ENCODE data around the gene SPAG5.

Gene SPAG5

DNA sequence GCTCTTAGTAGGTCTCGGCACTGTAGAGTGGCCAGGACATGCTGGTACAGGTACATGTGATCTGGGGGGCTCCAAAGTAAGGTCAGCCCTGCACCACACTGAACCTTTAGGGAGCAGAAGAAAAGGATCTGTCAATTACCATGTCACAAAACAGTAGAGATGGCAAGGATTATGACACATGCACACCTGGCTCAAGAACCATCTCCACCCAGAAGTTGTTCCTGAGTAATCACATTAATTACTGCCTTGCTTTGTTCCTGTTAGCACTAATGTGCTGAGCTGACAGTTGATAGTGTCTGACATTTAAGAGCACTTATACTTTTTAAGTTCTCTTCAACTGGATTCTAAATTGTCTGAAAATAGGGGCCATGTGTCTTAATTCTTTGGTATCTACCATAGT, 36.7 kb upstream of the SPAG5 start:
- no peaks in the 10 kb centered on the region for H3K9me3 ChIP-seq (ENCODE audit: insufficient read depth, low read length)
- no peaks in the 10 kb centered on the region for H4K20me1 ChIP-seq (ENCODE audit: low read depth, low read length)
- TF ChIP-seq EZH2phosphoT487 (conservative IDR thresholded peaks at IDR 0.05; ENCODE audit: low read length) = no peak
- TF ChIP-seq, protein P1, sequence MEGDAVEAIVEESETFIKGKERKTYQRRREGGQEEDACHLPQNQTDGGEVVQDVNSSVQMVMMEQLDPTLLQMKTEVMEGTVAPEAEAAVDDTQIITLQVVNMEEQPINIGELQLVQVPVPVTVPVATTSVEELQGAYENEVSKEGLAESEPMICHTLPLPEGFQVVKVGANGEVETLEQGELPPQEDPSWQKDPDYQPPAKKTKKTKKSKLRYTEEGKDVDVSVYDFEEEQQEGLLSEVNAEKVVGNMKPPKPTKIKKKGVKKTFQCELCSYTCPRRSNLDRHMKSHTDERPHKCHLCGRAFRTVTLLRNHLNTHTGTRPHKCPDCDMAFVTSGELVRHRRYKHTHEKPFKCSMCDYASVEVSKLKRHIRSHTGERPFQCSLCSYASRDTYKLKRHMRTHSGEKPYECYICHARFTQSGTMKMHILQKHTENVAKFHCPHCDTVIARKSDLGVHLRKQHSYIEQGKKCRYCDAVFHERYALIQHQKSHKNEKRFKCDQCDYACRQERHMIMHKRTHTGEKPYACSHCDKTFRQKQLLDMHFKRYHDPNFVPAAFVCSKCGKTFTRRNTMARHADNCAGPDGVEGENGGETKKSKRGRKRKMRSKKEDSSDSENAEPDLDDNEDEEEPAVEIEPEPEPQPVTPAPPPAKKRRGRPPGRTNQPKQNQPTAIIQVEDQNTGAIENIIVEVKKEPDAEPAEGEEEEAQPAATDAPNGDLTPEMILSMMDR (IDR thresholded peaks at IDR 0.05; ENCODE audit: insufficient read depth, low read length, poor library complexity, severe bottlenecking) = no peak
- H3F3A ChIP-seq (ENCODE audit: insufficient read depth) = no peaks in the 10 kb centered on the region
- no peak overlapping the region for H3K4me2 ChIP-seq (ENCODE audit: low read depth, low read length, poor library complexity, severe bottlenecking)
- no peak overlapping the region for H2AFZ ChIP-seq (ENCODE audit: low read depth, low read length, severe bottlenecking)
- H3K9ac ChIP-seq (ENCODE audit: low read length) = no peak overlapping the region
- no peak overlapping the region for H3K4me3 ChIP-seq (ENCODE audit: insufficient read depth, low read length, poor library complexity, severe bottlenecking)
- peaks cover 42% of the 10 kb centered on the region for H3K36me3 ChIP-seq (ENCODE audit: low read length)
- no peak overlapping the region for H3K27ac ChIP-seq (ENCODE audit: low read depth, low read length)
- peaks cover 33% of the 10 kb centered on the region for H3K79me2 ChIP-seq (ENCODE audit: insufficient read depth, low read length)
- no peaks in the 10 kb centered on the region for H3K27me3 ChIP-seq (ENCODE audit: low read length)
- H3K9me2 ChIP-seq (replicated peaks; ENCODE audit: insufficient read depth, low read length) = no peaks in the 10 kb centered on the region

DNA sequence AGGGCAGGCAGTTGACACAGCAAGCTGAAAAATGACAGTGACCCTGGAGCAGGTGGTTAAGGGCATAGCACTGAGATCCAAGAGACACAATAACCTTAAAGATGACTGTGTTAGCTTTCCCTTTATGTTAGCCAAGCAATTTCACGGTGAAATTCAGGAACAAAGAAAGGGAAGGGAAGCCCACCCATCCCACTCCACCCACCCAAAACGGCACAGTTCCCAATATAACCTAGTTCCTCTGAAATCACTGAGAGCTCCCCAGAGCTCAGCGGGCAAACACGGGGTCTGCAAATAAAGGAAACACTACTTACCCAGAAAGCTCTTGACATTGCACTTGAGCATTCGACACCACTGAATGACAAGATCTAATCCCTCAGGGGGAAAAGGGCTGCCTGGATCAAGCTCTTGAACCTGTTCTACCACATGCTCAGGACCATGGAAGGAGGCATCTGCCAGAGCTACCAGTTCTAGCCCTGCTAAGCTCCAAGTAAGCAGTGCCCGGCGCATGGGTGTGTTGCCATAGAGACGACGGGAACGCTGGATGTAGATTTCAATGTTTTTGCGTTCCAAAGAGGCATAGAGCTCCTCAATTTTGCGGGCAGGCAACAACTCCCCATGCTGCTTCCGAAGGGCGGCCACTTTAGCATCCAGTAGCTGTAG, 35.5 kb upstream of the SPAG5 start:
- Histone ChIP-seq H3K36me3 (ENCODE audit: low read length) (peaks cover 39% of the 10 kb centered on the region), H3K4me3 (ENCODE audit: insufficient read depth, low read length, poor library complexity, severe bottlenecking) (no peak overlapping the region), H3K27me3 (ENCODE audit: low read length) (no peaks in the 10 kb centered on the region), H4K20me1 (ENCODE audit: low read depth, low read length) (no peaks in the 10 kb centered on the region), H3K79me2 (ENCODE audit: insufficient read depth, low read length) (peaks cover 31% of the 10 kb centered on the region), H3K9ac (ENCODE audit: low read length) (no peak overlapping the region), H3K9me2 (replicated peaks; ENCODE audit: insufficient read depth, low read length) (no peaks in the 10 kb centered on the region), H3K4me2 (ENCODE audit: low read depth, low read length, poor library complexity, severe bottlenecking) (no peak overlapping the region), H3K27ac (ENCODE audit: low read depth, low read length) (no peak overlapping the region), H3K9me3 (ENCODE audit: insufficient read depth, low read length) (no peaks in the 10 kb centered on the region), H2AFZ (ENCODE audit: low read depth, low read length, severe bottlenecking) (no peak overlapping the region), H3F3A (ENCODE audit: insufficient read depth) (no peaks in the 10 kb centered on the region)
- TF ChIP-seq EZH2phosphoT487 (conservative IDR thresholded peaks at IDR 0.05; ENCODE audit: low read length) = no peak
- TF ChIP-seq, protein P1 (IDR thresholded peaks at IDR 0.05; ENCODE audit: insufficient read depth, low read length, poor library complexity, severe bottlenecking) = no peak

DNA sequence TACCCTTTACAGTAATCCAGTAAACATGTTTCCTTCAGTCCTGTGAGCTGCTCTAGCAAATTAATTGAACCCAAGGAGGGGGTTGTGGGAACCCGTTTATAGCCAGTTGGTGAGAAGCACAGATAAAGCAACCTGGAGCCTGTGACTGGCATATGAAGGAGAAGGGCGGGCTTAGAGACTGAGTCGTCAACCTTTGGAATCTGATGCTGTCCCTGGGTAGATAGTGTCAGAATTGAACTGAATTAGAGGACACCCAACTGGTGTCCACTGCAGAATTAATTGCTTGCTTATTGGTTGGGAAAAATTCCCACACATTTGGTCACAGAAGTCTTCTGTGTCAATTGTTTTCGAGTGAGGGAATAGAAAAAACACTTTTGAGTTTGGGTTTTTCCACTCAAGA, 28.0 kb upstream of the SPAG5 start:
- no peaks in the 10 kb centered on the region for H3K9me2 ChIP-seq (replicated peaks; ENCODE audit: insufficient read depth, low read length)
- no peaks in the 10 kb centered on the region for H3K27me3 ChIP-seq (ENCODE audit: low read length)
- H3K79me2 ChIP-seq (ENCODE audit: insufficient read depth, low read length) = no peaks in the 10 kb centered on the region; the same call in 1 of the 2 replicates
- H3K36me3 ChIP-seq (ENCODE audit: low read length) = peaks cover 25% of the 10 kb centered on the region
- no peaks in the 10 kb centered on the region for H3K9me3 ChIP-seq (ENCODE audit: insufficient read depth, low read length)
- no peak overlapping the region for H3K4me3 ChIP-seq (ENCODE audit: insufficient read depth, low read length, poor library complexity, severe bottlenecking)
- H3K4me2 ChIP-seq (ENCODE audit: low read depth, low read length, poor library complexity, severe bottlenecking) = no peak overlapping the region
- no peak overlapping the region for H2AFZ ChIP-seq (ENCODE audit: low read depth, low read length, severe bottlenecking)
- no peak overlapping the region for H3K9ac ChIP-seq (ENCODE audit: low read length)
- H3F3A ChIP-seq (ENCODE audit: insufficient read depth) = no peaks in the 10 kb centered on the region
- H3K27ac ChIP-seq (ENCODE audit: low read depth, low read length) = no peak overlapping the region
- no peak for TF ChIP-seq EZH2phosphoT487 (conservative IDR thresholded peaks at IDR 0.05; ENCODE audit: low read length)
- TF ChIP-seq, protein P1 (IDR thresholded peaks at IDR 0.05; ENCODE audit: insufficient read depth, low read length, poor library complexity, severe bottlenecking) = no peak
- no peaks in the 10 kb centered on the region for H4K20me1 ChIP-seq (ENCODE audit: low read depth, low read length)
